Activated naive CD8-positive, alpha-beta T cell treated with anti-CD3 and anti-CD28 coated beads, Interleukin-2, amount 50 U/mL, for 16 hours (primary cell): Measurements from ENCODE around the gene DOCK1.

ENCODE experiments used
- DNase-seq: peaks from one replicate; pipeline ENCODE4 v3.0.0-alpha.2; 2020; ENCODE audit warnings: low read depth, low spot score

DOCK1 gene

DNA sequence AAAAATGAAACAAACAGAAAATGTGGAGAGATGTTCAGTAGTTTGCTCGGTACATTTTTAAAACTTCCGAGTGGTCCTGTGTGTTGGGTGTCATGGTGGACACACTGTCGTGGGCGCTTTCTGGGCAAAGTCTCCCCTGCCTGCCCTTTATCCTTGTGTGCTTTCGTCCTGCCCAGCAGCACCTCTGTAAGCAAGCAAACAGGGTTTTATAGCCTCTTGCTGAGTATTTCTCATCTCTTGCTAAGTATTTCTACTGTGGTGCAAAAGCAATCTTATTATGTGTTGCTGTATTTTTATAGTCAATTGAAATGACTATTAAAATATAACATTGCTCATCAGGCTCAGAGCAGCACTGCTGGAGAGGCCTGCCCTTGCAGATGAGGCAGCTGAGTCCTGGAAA is 48.7 kb downstream of the DOCK1 start:
- no peak for DNase-seq

DNA sequence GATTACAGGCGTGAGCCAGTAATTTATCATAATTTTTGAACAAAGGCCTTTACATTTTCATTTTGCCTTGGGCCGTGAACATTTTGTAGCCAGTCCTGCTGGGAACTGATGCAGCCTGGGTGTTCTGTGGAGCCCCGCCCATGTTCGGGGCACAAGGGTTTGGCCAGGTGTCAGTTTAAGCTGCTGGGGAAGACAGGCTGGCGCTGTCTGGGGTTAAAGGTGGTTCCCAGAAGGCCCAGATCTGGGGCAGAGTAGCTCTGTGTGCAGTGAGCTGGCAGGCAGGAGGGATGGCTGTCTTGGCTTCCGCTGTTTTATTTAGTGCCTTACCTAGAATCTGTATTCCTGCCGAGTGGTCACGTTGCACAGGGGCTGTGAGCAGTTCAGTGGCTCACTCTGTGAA is 50.2 kb downstream of the DOCK1 start:
- no peak for DNase-seq

DNA sequence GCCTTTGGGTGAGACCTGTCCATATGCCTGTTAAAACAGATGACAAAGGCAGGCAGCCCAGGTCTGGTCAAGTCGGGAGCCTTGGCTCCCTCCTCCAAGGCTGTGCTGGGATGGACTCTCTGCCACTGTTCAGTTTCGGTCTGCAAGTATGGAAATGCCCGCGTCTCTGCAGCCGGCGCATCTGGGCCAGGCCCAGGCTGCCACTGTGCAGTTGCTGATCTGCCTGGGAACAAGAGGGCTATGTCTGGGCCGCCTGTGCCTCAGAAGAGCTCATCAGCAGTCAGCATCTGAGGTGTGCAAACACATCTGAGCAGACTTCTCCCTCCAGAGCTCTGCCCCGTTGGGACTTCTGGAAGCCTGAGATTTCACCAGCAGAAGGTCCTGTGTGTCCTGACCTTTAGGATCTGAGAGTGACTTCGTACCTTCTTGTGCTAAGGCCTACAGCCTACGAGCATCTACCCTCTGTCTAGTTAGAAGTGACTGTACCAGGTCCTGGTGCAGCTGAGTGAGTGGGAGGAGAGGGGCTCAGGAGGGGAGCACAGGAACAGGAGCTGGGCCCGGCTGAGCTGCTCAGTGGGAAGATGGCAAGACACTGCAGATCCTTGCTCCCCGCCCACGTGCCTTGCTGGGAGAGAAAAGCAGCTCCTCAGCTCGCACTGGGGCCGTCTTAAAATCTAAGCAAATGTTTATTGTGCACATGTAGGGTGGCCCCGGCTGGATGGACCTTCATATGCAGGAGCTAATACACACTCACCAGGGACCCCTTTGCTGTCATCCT is 50.9 kb downstream of the DOCK1 start:
- no peak for DNase-seq

DNA sequence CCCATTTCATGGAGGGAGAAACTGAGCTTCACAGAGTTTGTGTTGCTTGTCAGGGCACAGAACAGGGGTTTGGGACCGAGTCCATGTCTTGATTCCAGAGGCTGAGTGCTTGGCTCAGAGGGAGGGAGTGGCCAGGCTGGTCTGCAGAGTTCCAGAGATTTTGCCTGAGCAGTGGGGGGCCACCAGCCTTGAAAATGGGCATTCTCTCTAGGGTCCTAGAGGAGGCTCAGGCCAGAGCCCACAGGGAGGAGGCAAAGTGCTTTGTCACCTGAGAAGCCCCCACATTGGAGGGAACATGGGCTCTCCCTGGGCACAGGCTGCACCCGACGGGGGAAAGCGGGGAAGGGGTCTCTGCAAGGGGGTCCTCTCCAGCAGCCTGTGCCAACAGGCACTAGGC is 51.5 kb downstream of the DOCK1 start:
- no peak for DNase-seq

DNA sequence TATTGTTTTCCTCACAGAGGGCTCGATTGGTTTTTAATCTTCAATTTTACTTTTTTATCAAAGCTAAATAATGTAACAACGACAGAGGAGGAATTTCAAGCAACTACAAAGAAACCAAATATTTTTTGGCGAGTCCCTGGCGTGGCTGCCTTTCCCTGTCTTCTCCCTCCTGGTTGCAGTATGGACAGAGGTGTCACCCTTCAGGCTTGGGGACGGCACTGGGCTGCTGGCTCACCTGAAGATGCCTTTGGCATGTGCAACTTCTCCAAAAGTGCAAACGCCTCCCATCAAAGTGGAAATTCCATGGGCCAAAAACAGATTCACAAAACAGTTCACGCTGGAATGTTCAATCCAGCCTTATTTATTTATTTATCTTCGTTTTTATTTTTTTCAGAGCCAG is 51.9 kb downstream of the DOCK1 start:
- DNase-seq, result no peak

DNA sequence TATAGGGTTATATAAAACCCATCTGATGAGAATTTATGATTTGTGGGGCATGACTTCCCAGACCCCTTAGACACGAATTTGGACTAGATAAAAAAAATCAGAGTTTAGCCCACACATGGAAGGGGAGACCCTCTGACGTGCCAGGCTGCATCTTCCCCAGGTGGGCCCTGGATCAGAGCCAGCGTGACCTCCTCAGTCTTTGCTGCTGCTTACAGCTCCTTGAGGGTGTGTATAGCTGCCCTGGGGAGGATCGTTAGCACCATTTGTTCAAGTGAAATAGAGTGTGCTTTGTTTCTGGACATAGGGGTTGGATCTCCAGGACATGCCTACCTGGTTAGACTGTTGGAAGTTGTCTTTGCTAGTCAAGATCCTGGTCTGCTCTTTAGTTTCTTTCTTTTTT is 54.2 kb downstream of the DOCK1 start:
- no peak for DNase-seq

DNA sequence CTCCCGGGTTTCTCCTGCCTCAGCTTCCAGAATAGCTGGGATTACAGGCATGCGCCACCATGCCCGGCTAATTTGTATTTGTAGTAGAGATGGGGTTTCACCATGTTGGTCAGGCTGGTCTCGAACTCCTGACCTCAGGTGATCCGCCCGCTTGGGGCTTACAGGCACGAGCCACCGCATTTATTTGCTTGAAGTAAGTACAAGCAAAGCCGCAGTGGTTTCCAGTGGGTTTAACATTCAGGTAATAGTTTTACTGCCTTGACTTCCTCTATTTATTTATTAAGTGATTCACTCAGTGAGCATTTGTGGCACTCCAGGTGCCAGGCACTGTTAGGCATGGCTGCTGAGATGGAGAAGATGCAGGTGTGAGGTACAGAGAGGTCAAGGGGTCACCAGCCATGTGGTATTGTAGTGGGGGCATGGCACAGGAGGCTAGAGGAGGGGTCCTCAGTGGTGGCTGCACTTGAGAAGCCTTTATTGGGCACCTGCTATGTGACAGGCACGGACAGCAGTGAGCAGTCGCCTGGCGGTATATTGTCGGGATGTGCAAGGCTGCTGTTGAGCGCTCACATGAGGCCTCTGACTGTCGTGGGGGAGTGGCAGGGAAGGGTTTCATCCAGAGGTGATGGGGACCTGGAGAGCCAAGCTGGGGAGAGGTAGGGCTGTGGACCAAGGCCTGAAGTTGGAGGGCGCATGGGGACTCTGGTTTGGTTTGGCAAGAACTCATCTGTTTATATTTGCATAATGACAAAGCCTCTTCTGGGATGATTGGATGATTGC is 54.9 kb downstream of the DOCK1 start:
- DNase-seq, result no peak

DNA sequence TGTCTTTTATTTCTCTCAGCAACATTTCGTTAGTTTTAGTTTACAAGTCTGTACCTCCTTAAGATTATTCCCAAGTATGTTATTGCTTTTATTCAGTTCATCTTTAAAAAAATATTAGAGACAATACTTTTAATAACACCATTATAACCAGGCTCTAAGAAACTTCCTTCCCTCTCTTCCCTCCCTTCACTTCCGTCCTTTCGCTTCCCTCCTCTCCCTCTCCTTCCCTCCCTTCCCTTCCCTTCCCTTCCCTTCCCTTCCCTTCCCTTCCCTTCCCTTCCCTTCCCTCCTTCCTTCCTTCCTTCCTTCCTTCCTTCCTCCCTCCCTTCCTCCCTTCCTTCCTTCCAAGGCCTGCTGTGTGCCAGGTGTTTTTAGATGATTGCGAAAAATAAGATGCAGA is 58.1 kb downstream of the DOCK1 start:
- DNase-seq, result no peak

DNA sequence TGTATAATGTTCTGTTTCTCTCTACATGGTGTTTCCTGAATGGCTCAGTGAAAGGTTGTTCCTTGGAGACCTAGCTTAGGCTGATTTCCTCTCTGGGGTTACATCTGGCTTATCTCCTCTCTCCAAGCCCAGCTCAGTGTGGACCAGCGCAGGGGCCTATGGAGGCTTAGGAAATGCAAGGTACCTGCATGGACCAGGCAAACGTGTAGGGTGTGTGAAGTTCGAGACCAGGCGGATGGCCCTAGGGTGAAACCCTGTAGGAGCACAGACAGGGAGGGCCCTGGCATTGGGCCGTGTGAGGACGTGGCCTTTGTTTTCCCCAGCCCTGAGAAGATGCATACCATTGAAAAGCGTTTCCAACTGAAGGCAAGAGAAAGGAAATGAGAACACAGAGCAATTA is 59.0 kb downstream of the DOCK1 start:
- no peak for DNase-seq

DNA sequence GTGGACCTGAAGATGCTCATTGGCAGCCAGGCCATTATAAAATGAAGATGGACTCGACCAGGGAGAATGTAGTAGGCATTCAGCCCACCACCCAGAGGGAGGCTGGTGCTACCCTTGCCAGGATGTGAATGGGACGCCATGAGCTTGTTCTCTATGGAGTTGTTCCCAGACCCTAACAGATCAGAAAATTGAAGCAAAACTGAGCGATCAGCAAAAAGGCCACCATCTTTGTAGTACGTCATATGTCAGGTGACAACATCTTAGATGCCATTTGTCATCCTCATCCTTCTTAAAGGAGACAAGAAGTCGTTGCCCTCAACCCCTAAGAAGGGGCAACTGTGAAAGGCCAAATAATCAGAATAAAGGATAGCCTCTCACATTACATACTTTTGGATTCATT is 61.7 kb downstream of the DOCK1 start:
- DNase-seq, result no peak

DNA sequence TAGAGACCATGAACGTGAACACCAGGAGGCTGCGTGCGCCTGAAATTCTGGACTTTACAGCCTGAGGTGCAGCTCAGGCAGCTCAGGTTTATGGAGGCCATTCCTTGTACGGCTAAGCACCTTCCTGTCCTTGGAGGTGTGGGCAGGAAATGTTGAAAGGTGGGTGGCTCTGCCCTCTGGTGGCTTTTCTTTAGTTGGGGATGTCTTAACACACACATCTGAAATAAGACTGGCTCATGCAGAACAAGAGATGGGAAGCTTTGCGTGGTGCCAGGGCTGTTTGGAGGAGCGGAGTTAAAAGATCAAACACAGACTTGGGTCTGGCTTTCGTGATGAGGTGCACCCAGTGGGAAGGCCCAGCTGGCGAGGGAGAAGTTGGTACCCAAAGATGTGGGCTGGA is 64.1 kb downstream of the DOCK1 start:
- no peak for DNase-seq

DNA sequence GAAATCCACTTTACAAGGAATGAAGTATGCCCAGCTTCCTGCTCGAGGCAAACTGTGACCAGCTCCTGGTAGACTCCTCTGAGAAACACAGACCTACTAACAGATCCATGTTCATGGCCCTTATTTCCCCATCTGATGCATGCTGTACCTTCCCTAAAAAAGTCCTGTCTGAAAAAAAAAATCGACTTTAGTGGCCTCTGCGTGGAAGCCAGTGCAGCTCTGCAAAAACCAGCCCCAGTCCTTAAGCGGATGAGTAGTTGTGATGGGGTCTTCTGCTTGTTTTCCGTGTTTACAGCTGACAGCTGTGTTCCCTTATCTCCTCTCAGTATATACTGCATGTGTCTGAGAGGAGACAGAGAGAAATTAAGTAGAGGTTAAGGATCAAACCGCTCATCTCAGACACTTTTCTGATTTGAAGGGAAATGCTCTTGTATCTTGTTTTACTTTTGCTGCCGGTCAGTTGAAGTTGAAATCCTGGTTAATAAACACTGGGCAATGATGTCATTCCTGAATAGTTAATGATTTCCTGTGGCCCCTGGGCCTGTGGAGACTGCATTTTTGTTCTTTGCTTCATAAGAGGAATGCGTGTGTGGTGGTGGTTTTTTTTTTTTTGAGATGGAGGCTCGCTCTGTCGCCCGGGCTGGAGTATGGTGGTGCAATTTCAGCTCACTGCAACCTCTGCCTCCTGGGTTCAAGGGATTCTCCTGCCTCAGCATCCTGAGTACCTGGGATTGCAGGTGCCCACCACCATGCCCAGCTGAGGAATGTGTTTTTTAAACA is 67.6 kb downstream of the DOCK1 start:
- no peak for DNase-seq

DNA sequence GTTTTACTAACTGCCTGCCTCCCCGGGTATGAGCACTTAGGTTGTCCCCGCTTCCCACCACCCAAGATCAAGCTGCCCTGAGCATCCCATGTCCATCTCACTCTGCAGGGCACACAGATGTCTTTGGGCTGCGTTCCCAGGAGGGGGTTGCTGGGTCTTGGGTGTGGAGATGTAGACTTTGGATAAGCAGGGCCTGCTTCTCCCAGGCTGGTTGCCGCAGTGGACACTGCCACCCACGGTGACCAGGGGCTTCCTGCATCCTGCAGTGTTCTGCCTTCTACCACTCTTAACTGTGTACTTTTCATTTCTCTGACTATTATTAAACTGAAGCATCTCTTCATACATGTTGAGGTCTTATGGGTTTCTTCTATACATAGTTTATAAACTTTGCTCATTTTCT is 70.0 kb downstream of the DOCK1 start:
- no peak for DNase-seq

DNA sequence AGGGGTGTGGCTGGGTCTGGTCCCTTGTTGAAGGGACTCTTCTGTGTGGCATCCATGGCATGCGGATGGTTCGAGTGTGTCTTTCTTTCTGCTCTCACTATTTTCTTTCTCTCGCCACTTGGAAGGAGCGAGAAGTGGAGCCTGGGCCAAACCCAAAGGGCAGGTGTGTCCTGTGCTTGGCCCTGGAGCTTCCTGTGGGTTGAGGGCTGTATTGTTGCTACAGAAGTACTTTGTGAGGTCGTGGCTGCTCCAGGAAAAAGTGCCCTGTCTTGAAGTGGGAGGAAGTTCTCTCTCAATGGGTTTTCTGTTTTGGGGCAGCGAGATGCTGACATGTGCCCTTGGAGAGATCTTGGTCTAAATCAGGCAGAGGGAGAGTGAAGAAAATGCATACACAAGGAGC is 72.0 kb downstream of the DOCK1 start:
- DNase-seq, result no peak

DNA sequence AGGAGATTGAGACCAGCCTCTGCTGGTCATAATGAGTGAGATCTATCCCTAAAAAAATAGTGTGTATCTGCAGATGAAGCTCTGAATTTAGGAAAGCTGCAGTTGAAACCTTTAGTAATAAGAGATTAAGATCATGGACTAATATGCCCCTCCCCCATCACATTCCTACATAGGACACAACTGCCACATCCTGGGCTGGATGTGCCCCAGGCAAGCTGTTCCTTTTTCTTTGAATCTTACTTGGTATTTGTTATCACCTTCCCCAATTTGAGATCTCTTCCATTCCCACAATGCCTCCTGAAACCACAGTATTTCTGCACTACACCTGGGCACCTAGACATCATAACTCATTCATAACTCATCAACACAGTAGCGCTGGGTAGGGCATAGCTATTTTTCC is 74.1 kb downstream of the DOCK1 start:
- no peak for DNase-seq

DNA sequence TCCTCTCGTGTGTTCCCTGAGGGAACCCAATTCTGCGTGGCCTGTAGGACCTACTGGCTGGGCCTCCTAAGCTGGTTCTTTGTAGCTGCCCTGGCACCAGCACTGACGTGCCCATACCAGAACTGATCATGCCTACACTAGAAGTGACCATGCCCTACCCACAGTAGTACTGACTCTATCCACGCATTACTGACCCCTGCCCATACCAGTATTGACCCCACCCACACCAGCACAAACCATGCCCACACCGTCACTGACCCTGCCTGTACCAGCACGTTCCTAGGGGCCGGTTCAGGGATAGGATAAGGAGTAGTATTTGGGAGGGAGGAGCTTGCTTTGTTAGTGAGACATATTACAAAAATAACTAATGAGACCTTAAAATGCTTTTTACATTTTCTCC is 88.0 kb downstream of the DOCK1 start:
- no peak for DNase-seq

DNA sequence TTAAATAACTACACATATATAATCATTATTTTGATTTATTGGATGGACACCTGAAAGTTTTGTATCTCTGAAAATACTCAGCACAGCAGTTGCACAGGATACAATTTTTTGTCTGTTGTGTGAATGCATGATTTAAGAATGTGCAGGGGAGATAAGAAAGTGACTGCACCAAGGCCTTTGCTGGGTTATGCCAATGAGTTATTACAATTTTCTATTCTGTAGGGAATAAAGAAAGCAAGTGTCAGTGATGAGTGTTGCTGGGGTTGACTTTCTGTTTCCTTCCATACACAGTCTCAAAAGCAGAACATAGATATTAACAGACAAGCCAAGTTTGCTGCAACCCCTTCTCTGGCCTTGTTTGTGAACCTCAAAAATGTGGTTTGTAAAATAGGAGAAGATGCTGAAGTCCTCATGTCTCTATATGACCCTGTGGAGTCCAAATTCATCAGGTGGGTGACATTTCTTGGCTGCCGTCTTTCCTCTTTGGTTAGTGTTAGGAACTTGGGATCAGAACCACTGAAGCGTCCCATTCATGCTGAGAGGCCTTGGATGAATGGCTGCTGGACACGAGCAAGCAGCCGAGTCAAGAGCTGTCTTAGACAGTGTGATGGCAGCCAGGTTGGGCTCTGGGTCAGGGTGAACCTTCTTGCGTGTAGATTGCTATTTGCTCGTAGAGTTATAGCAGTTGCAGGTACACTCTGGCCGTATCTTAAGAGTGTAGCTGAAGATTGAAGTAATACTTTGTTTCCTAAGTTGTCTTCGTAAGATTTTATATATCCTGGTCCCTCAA is 92.8 kb downstream of the DOCK1 start:
- no peak for DNase-seq

DNA sequence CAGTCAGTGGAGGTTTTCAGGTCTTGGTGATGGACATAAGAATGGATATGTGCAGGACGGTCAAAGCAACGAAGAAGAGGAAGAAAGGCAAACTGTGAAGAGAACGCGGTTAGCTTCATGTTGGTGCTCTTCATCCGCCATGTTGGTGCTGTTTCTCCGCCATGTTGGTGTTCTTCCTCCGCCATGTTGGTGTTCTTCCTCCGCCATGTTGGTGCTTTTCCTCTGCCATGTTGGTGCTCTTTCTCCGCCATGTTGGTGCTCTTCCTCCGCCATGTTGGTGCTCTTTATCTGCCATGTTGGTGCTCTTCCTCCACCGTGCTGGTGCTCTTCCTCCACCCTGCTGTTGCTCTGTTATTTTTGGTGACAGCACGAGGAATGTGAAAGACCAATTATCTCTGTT is 95.4 kb downstream of the DOCK1 start:
- no peak for DNase-seq

DNA sequence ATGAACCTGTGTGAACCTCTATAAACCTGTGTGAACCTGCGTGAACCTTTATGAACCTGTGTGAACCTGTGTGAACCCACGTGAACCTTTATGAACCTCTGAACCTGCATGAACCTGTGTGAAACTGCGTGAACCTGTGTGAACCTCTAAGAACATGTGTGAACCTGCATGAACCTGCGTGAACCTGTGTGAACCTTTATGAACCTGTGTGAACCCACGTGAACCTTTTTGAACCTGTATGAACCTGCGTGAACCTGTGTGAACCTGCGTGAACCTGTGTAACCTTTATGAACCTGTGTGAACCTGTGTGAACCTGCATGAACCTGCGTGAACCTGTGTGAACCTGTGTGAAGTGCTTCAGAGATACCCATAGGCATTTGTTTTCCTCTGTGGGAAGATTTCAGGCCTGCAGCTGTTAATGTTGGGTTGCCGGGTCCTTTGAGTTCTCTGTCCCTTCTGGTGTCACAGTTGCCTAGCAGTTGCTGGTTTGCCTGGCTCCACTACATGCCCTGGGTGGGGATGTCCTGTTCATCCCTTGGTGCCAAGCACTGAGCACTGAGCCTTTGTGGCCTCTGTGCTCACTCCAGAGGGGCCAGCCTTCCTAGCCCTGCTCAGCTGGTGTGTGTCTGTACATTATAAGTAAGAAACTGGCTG is 97.9 kb downstream of the DOCK1 start:
- DNase-seq, result no peak

DNA sequence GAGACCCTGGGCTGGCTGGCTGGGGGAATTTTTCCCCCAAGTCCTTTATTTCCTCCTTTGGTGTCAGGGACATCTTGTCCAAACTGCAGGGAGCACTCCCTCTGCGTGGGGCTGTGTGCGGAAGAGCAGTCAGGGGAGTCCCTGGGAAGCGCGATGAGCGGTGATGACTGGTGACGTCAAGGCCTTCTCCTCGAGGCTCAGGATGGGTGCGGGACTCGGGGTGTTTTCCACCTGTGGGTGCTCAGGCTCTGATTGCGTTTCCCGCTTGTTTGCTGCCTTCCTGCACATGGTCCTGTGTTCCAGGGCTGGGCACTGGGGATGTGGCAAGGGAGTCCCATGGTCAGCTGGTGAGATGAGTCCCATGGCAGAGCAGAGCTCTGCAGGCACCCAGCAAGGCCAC is 101.2 kb downstream of the DOCK1 start:
- DNase-seq, result no peak

DNA sequence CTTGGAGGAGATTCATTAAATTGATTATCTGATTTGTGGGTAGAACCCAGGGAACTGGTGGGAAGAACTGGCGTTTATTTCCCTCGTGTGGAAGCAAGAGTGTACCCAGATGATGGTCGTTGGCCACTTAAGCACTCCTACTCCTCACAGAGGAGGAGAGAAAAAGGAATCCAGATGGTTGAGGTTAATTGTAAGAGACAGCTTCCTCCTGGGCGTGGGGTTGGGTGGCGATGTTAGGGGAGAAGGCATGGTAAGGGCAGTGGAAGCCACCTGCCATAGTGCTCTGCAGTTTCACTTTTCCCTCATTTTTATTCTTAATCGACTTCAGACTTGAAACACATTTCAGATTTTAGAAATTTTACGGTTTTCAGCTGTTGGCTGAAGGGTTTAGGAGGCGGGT is 104.1 kb downstream of the DOCK1 start:
- DNase-seq, result no peak
